ENCODE data around the gene RAET1L. TPM values are rescaled to one million over a fixed set of nuclear protein-coding genes. Genes with fewer than 3 reads are reported as not detected.

Gene RAET1L
- total RNA-seq, 4 donors from 2014 or later = not detected

- Histone ChIP-seq H3K36me3 (no peaks in the 10 kb centered on the region), H3K27me3 (peaks cover 0 to 92% (median 48%) of the 10 kb centered on the region in 4 donors), H3K4me1 (peaks cover 1 to 5% (median 1%) of the 10 kb centered on the region in 4 donors), H3K9me3 (peaks cover 0 to 25% (median 20%) of the 10 kb centered on the region in 4 donors), H3K27ac (replicated peaks in 1 of 4) (no peak overlapping the region), H3K4me3 (no peak overlapping the region)
- intact Hi-C loops (cut with DNase I) = no loop called here
- TF ChIP-seq POLR2AphosphoS5 (IDR thresholded peaks at IDR 0.05) = no peak
- no peak for DNase-seq (ENCODE audit: extremely low spot score)
- WGBS = 68% methylated on average over 5 of the region's 5 CpGs
Observed at GRCh38 chr6:149984773-149985172, 40.6 kb downstream of the RAET1L start.

GRCh38 chr6:149983145-149983544, 42.2 kb downstream of the RAET1L start:
- intact Hi-C loops (cut with DNase I) = no loop called here
- DNase-seq (ENCODE audit: extremely low spot score) = no peak
- 37% methylated on average over 9 of the region's 9 CpGs for WGBS
- H3K9me3 ChIP-seq = peaks cover 0 to 11% (median 9%) of the 10 kb centered on the region in 4 donors
- no peak overlapping the region for H3K4me3 ChIP-seq
- TF ChIP-seq EP300 (IDR thresholded peaks at IDR 0.05) = no peak
- no peak for TF ChIP-seq POLR2A (IDR thresholded peaks at IDR 0.05; ENCODE audit: low read depth)
- TF ChIP-seq CTCF (IDR thresholded peaks at IDR 0.05) = no peak
- TF ChIP-seq POLR2AphosphoS5 (IDR thresholded peaks at IDR 0.05) = no peak
- no peak overlapping the region for H3K27ac ChIP-seq (replicated peaks in 1 of 4)
- H3K27me3 ChIP-seq = peaks cover 0 to 88% (median 33%) of the 10 kb centered on the region in 4 donors
- H3K4me1 ChIP-seq = no peaks in the 10 kb centered on the region
- H3K36me3 ChIP-seq = no peaks in the 10 kb centered on the region

- Histone ChIP-seq H3K4me1 (no peaks in the 10 kb centered on the region), H3K9me3 (no peaks in the 10 kb centered on the region), H3K36me3 (no peaks in the 10 kb centered on the region), H3K27me3 (peaks cover 0 to 76% (median 7%) of the 10 kb centered on the region in 4 donors), H3K27ac (replicated peaks in 1 of 4) (no peak overlapping the region), H3K4me3 (no peak overlapping the region)
- intact Hi-C loops (cut with DNase I) = no loop called here
- DNase-seq (ENCODE audit: extremely low spot score) = no peak
- TF ChIP-seq CTCF (IDR thresholded peaks at IDR 0.05) (no peak), EP300 (IDR thresholded peaks at IDR 0.05) (no peak), POLR2A (IDR thresholded peaks at IDR 0.05; ENCODE audit: low read depth) (no peak), POLR2AphosphoS5 (IDR thresholded peaks at IDR 0.05) (no peak)
- 75% methylated on average over 6 of the region's 6 CpGs for WGBS
Observed at GRCh38 chr6:149979293-149979692, 46.0 kb downstream of the RAET1L start.

- Histone ChIP-seq H3K27ac (replicated peaks in 1 of 4) (no peak overlapping the region), H3K36me3 (no peaks in the 10 kb centered on the region), H3K4me1 (no peaks in the 10 kb centered on the region), H3K9me3 (no peaks in the 10 kb centered on the region), H3K4me3 (no peak overlapping the region), H3K27me3 (peaks cover 0 to 82% (median 9%) of the 10 kb centered on the region in 4 donors)
- TF ChIP-seq POLR2AphosphoS5 (IDR thresholded peaks at IDR 0.05) = no peak
- TF ChIP-seq EP300 (IDR thresholded peaks at IDR 0.05) = no peak
- TF ChIP-seq POLR2A (IDR thresholded peaks at IDR 0.05; ENCODE audit: low read depth) = no peak
- no peak for TF ChIP-seq CTCF (IDR thresholded peaks at IDR 0.05)
- intact Hi-C loops (cut with DNase I) = no loop called here
- DNase-seq (ENCODE audit: extremely low spot score) = no peak
Observed at GRCh38 chr6:149978610-149979009, 46.7 kb downstream of the RAET1L start.

GRCh38 chr6:149977221-149977620, 48.1 kb downstream of the RAET1L start:
- H3K27me3 ChIP-seq = peaks cover 0 to 74% (median 6%) of the 10 kb centered on the region in 4 donors
- no peak for DNase-seq (ENCODE audit: extremely low spot score)
- intact Hi-C loops (cut with DNase I) = no loop called here
- H3K4me1 ChIP-seq = no peaks in the 10 kb centered on the region
- no peaks in the 10 kb centered on the region for H3K9me3 ChIP-seq
- TF ChIP-seq POLR2A (IDR thresholded peaks at IDR 0.05; ENCODE audit: low read depth) = no peak
- TF ChIP-seq CTCF (IDR thresholded peaks at IDR 0.05) = no peak
- 72% methylated on average over 4 of the region's 4 CpGs for WGBS
- no peak overlapping the region for H3K27ac ChIP-seq (replicated peaks in 1 of 4)
- no peak overlapping the region for H3K4me3 ChIP-seq
- no peaks in the 10 kb centered on the region for H3K36me3 ChIP-seq
